GM23338 (cell line): ENCODE data around the gene OIT3. TPM values are rescaled to one million over a fixed set of nuclear protein-coding genes. Genes with fewer than 3 reads are reported as not detected.

Experiments
- ATAC-seq: fragments of 200-7000 bp; cut with Tn5 transposase; 3 replicates; pipeline ENCODE4 v1.9.1; 2020
- DNase-seq: peaks from one replicate; pipeline ENCODE4 v3.0.0-alpha.2; 2015; ENCODE audit warnings: low spot score
- H2AFZ ChIP-seq: fragments of 200-600 bp; sonication (generic); 2 replicates; pipeline ENCODE4 v1.8.0; 2016; ENCODE audit warnings: antibody characterized with exemption, mild to moderate bottlenecking, moderate library complexity
- H3F3A ChIP-seq: fragments of 200-600 bp; sonication (generic); replicated peaks from 2 replicates; pipeline ENCODE4 v1.8.0; 2017; ENCODE audit warnings: antibody characterized with exemption, mixed run types, low read depth
- H3K27ac ChIP-seq: fragments of 200-600 bp; sonication (generic); 2 replicates; pipeline ENCODE4 v1.6.1; 2016; ENCODE audit warnings: low read depth
- H3K27me3 ChIP-seq: fragments of 200-600 bp; sonication (generic); 2 replicates; pipeline ENCODE4 v1.8.0; 2016; ENCODE audit warnings: mild to moderate bottlenecking, mixed run types, moderate library complexity; ENCODE audit not compliant: insufficient read depth
- H3K36me3 ChIP-seq: fragments of 200-600 bp; sonication (generic); 2 replicates; pipeline ENCODE4 v1.8.0; 2016; ENCODE audit warnings: mild to moderate bottlenecking; ENCODE audit not compliant: insufficient read depth
- H3K4me1 ChIP-seq: fragments of 200-600 bp; sonication (generic); 2 replicates; pipeline ENCODE4 v1.8.0; 2016; ENCODE audit warnings: mild to moderate bottlenecking, moderate library complexity; ENCODE audit not compliant: insufficient read depth
- H3K4me2 ChIP-seq: fragments of 200-600 bp; sonication (generic); 2 replicates; pipeline ENCODE4 v1.7.1; 2017; ENCODE audit warnings: mixed run types
- H3K4me3 ChIP-seq: fragments of 200-600 bp; sonication (generic); 2 replicates; pipeline ENCODE4 v1.6.1; 2016; ENCODE audit warnings: mixed run types
- H3K79me2 ChIP-seq: fragments of 200-600 bp; sonication (generic); replicated peaks from 2 replicates; pipeline ENCODE4 v1.8.0; 2017; ENCODE audit warnings: mild to moderate bottlenecking; ENCODE audit not compliant: insufficient read depth
- H3K9me2 ChIP-seq: fragments of 200-600 bp; sonication (generic); 2 replicates; pipeline ENCODE4 v1.8.0; 2017; ENCODE audit not compliant: insufficient read depth
- H4K20me1 ChIP-seq: fragments of 200-600 bp; sonication (generic); replicated peaks from 2 replicates; pipeline ENCODE4 v1.8.0; 2017; ENCODE audit warnings: mild to moderate bottlenecking; ENCODE audit not compliant: insufficient read depth
- H3K27ac Mint-ChIP-seq: 2 replicates; pipeline ENCODE4 v1.8.0; 2020; ENCODE audit warnings: inconsistent platforms, mild to moderate bottlenecking, moderate library complexity, mixed read lengths
- H3K27me3 Mint-ChIP-seq: 3 replicates; pipeline ENCODE4 v1.8.0; 2022; ENCODE audit warnings: low read depth, mild to moderate bottlenecking, moderate library complexity, mixed read lengths, inconsistent platforms; ENCODE audit not compliant: insufficient read depth, poor library complexity
- H3K36me3 Mint-ChIP-seq: 3 replicates; pipeline ENCODE4 v1.8.0; 2021; ENCODE audit warnings: low read depth, mild to moderate bottlenecking, inconsistent platforms, moderate library complexity, mixed read lengths
- H3K4me1 Mint-ChIP-seq: 3 replicates; pipeline ENCODE4 v1.8.0; 2020; ENCODE audit warnings: mild to moderate bottlenecking, inconsistent platforms, mixed read lengths
- H3K4me3 Mint-ChIP-seq: 3 replicates; pipeline ENCODE4 v1.8.0; 2021; ENCODE audit warnings: moderate library complexity, mild to moderate bottlenecking, inconsistent platforms, mixed read lengths
- H3K9me3 Mint-ChIP-seq: 3 replicates; pipeline ENCODE4 v1.8.0; 2020; ENCODE audit warnings: moderate library complexity, mild to moderate bottlenecking, inconsistent platforms, mixed read lengths
- CREB1 ChIP-seq: fragments of 250-450 bp; sonication (Bioruptor Pico); IDR thresholded peaks from 2 replicates; pipeline ENCODE4 v1.5.0; 2020; ENCODE audit warnings: low read depth, mild to moderate bottlenecking, moderate library complexity
- ETS1 ChIP-seq: IDR thresholded peaks from 2 replicates; pipeline ENCODE4 v1.6.1; 2016; ENCODE audit warnings: antibody characterized with exemption
- EZH2 ChIP-seq: fragments of 200-600 bp; sonication (generic); IDR thresholded peaks from one replicate; pipeline ENCODE4 v1.8.0; 2017; ENCODE audit warnings: antibody characterized with exemption, mild to moderate bottlenecking, low read depth; ENCODE audit not compliant: unreplicated experiment
- EZH2phosphoT487 ChIP-seq: fragments of 200-600 bp; sonication (generic); IDR thresholded peaks from one replicate; pipeline ENCODE4 v1.8.1; 2018; ENCODE audit warnings: antibody characterized with exemption; ENCODE audit not compliant: unreplicated experiment
- JUNB ChIP-seq: IDR thresholded peaks from one replicate; pipeline ENCODE4 v1.6.1; 2016; ENCODE audit warnings: antibody characterized with exemption; ENCODE audit not compliant: unreplicated experiment
- POLR2AphosphoS5 ChIP-seq: IDR thresholded peaks from 2 replicates; pipeline ENCODE4 v1.6.1; 2016; ENCODE audit warnings: antibody characterized with exemption, low read depth
- ZNF331 ChIP-seq: fragments of 250-450 bp; sonication (Bioruptor Pico); IDR thresholded peaks from 2 replicates; pipeline ENCODE4 v1.5.0; 2020; ENCODE audit warnings: low read depth, mild to moderate bottlenecking, moderate library complexity
- ZNF462 ChIP-seq: fragments of 250-450 bp; sonication (Bioruptor Pico); IDR thresholded peaks from 2 replicates; pipeline ENCODE4 v1.5.0; 2020; ENCODE audit warnings: mild to moderate bottlenecking, moderate library complexity
- polyA plus RNA-seq: library from polyadenylated mRNA; unstranded; fragments of >200 nt; fragmentation: Nextera tagmentation; extraction: Ambion mirVana; gene quantifications from 2 replicates; pipeline ENCODE4 v1.2.1, GENCODE V29; 2016
- total RNA-seq: library from RNA; depleted of rRNA; stranded (reverse); fragments of >200 nt; shearing (Covaris generic); gene quantifications from 2 replicates; pipeline ENCODE4 v1.2.3, GENCODE V29; 2014

OIT3 gene
- total and polyA plus RNA-seq, 2 experiments from 2014 or later: not detected

GRCh38 chr10:72847681-72848080 lies 45.9 kb upstream of the OIT3 start (continued):
- TF ChIP-seq EZH2 (no peak), ZNF331 (CRISPR knock-in tag) (no peak), CREB1 (CRISPR knock-in tag) (no peak), POLR2AphosphoS5 (no peak)

- Histone ChIP-seq H3F3A (no peaks in the 10 kb centered on the region), H3K27me3 (no peaks in the 10 kb centered on the region), H3K4me3 (no peak overlapping the region), H2AFZ (no peak overlapping the region), H3K9me2 (no peaks in the 10 kb centered on the region), H3K27ac (no peak overlapping the region), H3K4me1 (no peaks in the 10 kb centered on the region), H3K79me2 (no peaks in the 10 kb centered on the region), H3K4me2 (no peak overlapping the region), H3K36me3 (no peaks in the 10 kb centered on the region), H4K20me1 (no peaks in the 10 kb centered on the region)
- Mint-ChIP-seq H3K4me3 (no peak overlapping the region), H3K36me3 (peaks cover 18% of the 10 kb centered on the region; the same call in 2 of the 3 replicates), H3K4me1 (no peaks in the 10 kb centered on the region), H3K27me3 (no peaks in the 10 kb centered on the region), H3K27ac (no peak overlapping the region), H3K9me3 (peaks cover 19% of the 10 kb centered on the region)
- ATAC-seq: no peak
- DNase-seq: no peak
- TF ChIP-seq EZH2 (no peak), ETS1 (no peak), ZNF462 (no peak), CREB1 (CRISPR knock-in tag) (no peak), POLR2AphosphoS5 (no peak), EZH2phosphoT487 (no peak), JUNB (no peak)
Measured at GRCh38 chr10:72850861-72851260, 42.7 kb upstream of the OIT3 start.
